A673 (cell line): Measurements from ENCODE around the gene SECISBP2. TPM values are rescaled to one million over a fixed set of nuclear protein-coding genes. Genes with fewer than 3 reads are reported as not detected.

Experiments
- BruUV-seq: library from RNA; stranded (reverse); fragments of 400-500 nt; replicated peaks from 2 replicates; lab custom pipeline; 2021; lab: Mats Ljungman, UMichigan
- CTCF ChIA-PET: fragments of 300-600 bp; sonication (Branson Sonifier 250); formaldehyde crosslinking; loops from one replicate; lab custom pipeline; 2022; ENCODE audit warnings: antibody characterized with exemption; lab: Charles Lee
- POLR2A ChIA-PET: fragments of 300-600 bp; sonication (Branson Sonifier 250); formaldehyde crosslinking; loops from one replicate; lab custom pipeline; 2022; ENCODE audit warnings: antibody characterized with exemption; ENCODE audit not compliant: low non-redundant PET; lab: Charles Lee
- DNase-seq: peaks from one replicate; pipeline ENCODE4 v3.0.0-alpha.2; 2015; ENCODE audit warnings: low spot score
- H3K27ac ChIP-seq: fragments of 200-600 bp; sonication (generic); 2 replicates; pipeline ENCODE4 v1.5.1; 2016; ENCODE audit warnings: mixed run types, low read depth, mild to moderate bottlenecking, mixed read lengths, antibody characterized with exemption, low read length; ENCODE audit not compliant: poor library complexity, severe bottlenecking
- H3K27me3 ChIP-seq: fragments of 200-600 bp; sonication (generic); replicated peaks from 2 replicates; pipeline ENCODE4 v1.6.1; 2017; ENCODE audit warnings: mixed run types, low read depth, mild to moderate bottlenecking, mixed read lengths, antibody characterized with exemption, low read length; ENCODE audit not compliant: insufficient read depth, poor library complexity
- H3K36me3 ChIP-seq: fragments of 200-600 bp; sonication (generic); 2 replicates; pipeline ENCODE4 v1.6.1; 2016; ENCODE audit warnings: mixed run types, mild to moderate bottlenecking, mixed read lengths, antibody characterized with exemption, low read length; ENCODE audit not compliant: insufficient read depth, poor library complexity, severe bottlenecking
- H3K4me1 ChIP-seq: fragments of 200-600 bp; sonication (generic); 2 replicates; pipeline ENCODE4 v1.6.1; 2017; ENCODE audit warnings: mixed run types, mild to moderate bottlenecking, mixed read lengths, antibody characterized with exemption, low read length; ENCODE audit not compliant: insufficient read depth, poor library complexity, severe bottlenecking
- H3K4me3 ChIP-seq: fragments of 200-600 bp; sonication (generic); 2 replicates; pipeline ENCODE4 v1.5.1; 2016; ENCODE audit warnings: low read depth, mixed run types, mild to moderate bottlenecking, mixed read lengths, low read length; ENCODE audit not compliant: poor library complexity, severe bottlenecking
- H3K9me3 ChIP-seq: fragments of 200-600 bp; sonication (generic); 2 replicates; pipeline ENCODE4 v1.6.1; 2016; ENCODE audit warnings: mixed run types, low read depth, mild to moderate bottlenecking, mixed read lengths, antibody characterized with exemption, low read length; ENCODE audit not compliant: poor library complexity, severe bottlenecking
- EZH2 ChIP-seq: fragments of 200-600 bp; sonication (generic); IDR thresholded peaks from 2 replicates; pipeline ENCODE4 v1.6.1; 2017; ENCODE audit warnings: borderline replicate concordance, low read depth, mild to moderate bottlenecking, mixed read lengths, antibody characterized with exemption, low read length; ENCODE audit not compliant: poor library complexity, severe bottlenecking
- intact Hi-C: fragments of 100-400 bp; cut with micrococcal nuclease; formaldehyde crosslinking; loops from one replicate; pipeline ENCODE4 v1.10.0; 2022; ENCODE audit not compliant: unreplicated experiment
- total RNA-seq: library from RNA; stranded (reverse); gene quantifications from 2 replicates; pipeline ENCODE4 v1.2.3, GENCODE V29; 2021
- TF ChIP-seq, protein P1 (sequence below): fragments of 300-800, 200-600 bp; sonication (generic); conservative IDR thresholded peaks from 2 replicates; pipeline ENCODE4 v1.5.1; 2017; ENCODE audit warnings: low read depth, mild to moderate bottlenecking, antibody characterized with exemption, low read length, moderate library complexity, mixed read lengths

SECISBP2 gene
- total RNA-seq, 1 experiment from 2014 or later = 44.4 TPM

- Histone ChIP-seq H3K4me1 (no peaks in the 10 kb centered on the region), H3K9me3 (no peaks in the 10 kb centered on the region), H3K27me3 (no peaks in the 10 kb centered on the region), H3K36me3 (no peaks in the 10 kb centered on the region), H3K4me3 (no peak overlapping the region), H3K27ac (no peak overlapping the region)
- DNase-seq = no peak
- intact Hi-C loops = no loop called here
- no TSS peak for BruUV-seq
- TF ChIP-seq EZH2 = no peak
- TF ChIP-seq, protein P1, sequence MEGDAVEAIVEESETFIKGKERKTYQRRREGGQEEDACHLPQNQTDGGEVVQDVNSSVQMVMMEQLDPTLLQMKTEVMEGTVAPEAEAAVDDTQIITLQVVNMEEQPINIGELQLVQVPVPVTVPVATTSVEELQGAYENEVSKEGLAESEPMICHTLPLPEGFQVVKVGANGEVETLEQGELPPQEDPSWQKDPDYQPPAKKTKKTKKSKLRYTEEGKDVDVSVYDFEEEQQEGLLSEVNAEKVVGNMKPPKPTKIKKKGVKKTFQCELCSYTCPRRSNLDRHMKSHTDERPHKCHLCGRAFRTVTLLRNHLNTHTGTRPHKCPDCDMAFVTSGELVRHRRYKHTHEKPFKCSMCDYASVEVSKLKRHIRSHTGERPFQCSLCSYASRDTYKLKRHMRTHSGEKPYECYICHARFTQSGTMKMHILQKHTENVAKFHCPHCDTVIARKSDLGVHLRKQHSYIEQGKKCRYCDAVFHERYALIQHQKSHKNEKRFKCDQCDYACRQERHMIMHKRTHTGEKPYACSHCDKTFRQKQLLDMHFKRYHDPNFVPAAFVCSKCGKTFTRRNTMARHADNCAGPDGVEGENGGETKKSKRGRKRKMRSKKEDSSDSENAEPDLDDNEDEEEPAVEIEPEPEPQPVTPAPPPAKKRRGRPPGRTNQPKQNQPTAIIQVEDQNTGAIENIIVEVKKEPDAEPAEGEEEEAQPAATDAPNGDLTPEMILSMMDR = no peak
- ChIA-PET CTCF (no interaction called here), POLR2A (no interaction called here)
Observed at GRCh38 chr9:89397471-89397870, 79.2 kb downstream of the SECISBP2 start.

DNA sequence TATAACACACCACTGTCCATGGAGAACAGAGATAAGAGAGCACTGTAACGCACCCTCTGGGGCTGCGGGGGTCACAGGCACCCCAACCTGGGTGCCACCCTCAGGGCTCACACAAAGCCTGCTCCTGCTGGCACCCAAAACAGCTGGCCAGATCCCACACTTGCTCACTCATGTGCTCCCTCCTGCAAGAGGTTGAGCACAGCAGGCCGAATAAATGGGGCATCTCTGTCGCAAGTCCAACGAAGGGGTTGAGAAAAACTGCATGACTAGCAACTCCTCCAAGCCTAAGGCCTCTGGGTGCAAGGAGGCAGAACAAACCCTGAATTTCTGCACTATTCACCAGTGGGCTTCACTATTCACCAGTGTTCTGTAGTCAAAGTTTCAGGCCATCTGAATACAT, 80.3 kb downstream of the SECISBP2 start:
- POLR2A ChIA-PET = no interaction called here

DNA sequence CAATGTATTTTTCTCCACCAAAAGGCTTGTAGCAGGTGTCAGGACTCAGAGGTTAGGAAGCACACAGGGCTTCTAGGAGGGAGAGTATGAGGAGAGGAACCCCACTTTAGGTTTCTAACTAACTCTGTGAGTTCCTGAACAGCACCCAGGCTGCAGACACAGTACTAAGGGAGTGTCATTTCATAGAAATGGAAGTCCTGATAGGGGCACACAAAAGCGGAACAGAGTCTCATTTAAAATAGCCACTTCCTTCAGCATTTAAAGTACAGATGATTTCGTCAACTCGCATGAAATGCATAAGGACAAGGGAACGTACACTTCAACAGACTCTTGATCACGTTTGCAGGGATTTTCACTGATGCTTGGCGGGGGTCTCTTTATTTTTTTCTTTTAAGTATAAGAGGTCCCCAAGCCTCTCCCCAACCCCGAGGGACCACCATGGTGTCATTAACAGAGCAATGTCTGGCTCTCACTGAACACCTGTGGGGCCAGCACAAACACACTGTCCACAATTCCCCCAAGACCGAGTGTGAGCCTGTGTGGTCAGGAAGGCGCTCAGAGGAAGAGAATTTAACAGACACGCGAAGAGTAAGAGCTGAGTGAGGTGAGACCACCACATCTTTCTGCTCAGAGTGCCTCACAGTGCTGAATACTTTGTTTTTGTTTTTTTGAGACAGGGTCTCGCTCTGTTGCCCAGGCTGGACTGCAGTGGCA, 82.3 kb downstream of the SECISBP2 start:
- no peaks in the 10 kb centered on the region for H3K4me1 ChIP-seq
- H3K27ac ChIP-seq = no peak overlapping the region
- H3K27me3 ChIP-seq = no peaks in the 10 kb centered on the region
- ChIA-PET POLR2A (no interaction called here), CTCF (no interaction called here)
- DNase-seq = no peak
- no TSS peak for BruUV-seq
- TF ChIP-seq, protein P1 = no peak
- no peak for TF ChIP-seq EZH2
- H3K4me3 ChIP-seq = no peak overlapping the region
- intact Hi-C loops = no loop called here
- no peaks in the 10 kb centered on the region for H3K9me3 ChIP-seq
- H3K36me3 ChIP-seq = no peaks in the 10 kb centered on the region

More for the DNA sequence above, 80.3 kb downstream of the SECISBP2 start:
- Histone ChIP-seq H3K9me3 (no peaks in the 10 kb centered on the region), H3K4me3 (no peak overlapping the region), H3K4me1 (no peaks in the 10 kb centered on the region), H3K27ac (no peak overlapping the region), H3K36me3 (no peaks in the 10 kb centered on the region), H3K27me3 (no peaks in the 10 kb centered on the region)
- no peak for TF ChIP-seq EZH2
- TF ChIP-seq, protein P1 = no peak
- intact Hi-C loops = no loop called here
- DNase-seq = no peak
- CTCF ChIA-PET = no interaction called here
- no TSS peak for BruUV-seq
